Measurements from ENCODE around the gene ANKS1B.

- no peak for TF ChIP-seq CTCF (IDR thresholded peaks at IDR 0.05)
- no peak for TF ChIP-seq POLR2A (IDR thresholded peaks at IDR 0.05)
Measured at GRCh38 chr12:98869886-98870503, 1114.7 kb downstream of the ANKS1B start.
